Activated CD4-positive, alpha-beta T cell treated with anti-CD3 and anti-CD28 coated beads, Interleukin-2, Interleukin-4, amounts not matched to agents 100 ng/mL and 50 ng/mL, durations not matched to agents 16 hours and 8 hours (primary cell): Measurements from ENCODE around the gene GON4L.
A peak's percentile ranks its signal among the peaks of the same experiment; 100 is the strongest.
"Not testable (repeated sequence)": the region's sequence is repeated elsewhere in the genome, so short reads cannot be mapped to it uniquely, and the experiment has no call there.

Source experiments
- DNase-seq: peaks from one replicate; pipeline ENCODE4 v3.0.0-alpha.2; 2020; ENCODE audit warnings: low spot score

GON4L gene

DNA sequence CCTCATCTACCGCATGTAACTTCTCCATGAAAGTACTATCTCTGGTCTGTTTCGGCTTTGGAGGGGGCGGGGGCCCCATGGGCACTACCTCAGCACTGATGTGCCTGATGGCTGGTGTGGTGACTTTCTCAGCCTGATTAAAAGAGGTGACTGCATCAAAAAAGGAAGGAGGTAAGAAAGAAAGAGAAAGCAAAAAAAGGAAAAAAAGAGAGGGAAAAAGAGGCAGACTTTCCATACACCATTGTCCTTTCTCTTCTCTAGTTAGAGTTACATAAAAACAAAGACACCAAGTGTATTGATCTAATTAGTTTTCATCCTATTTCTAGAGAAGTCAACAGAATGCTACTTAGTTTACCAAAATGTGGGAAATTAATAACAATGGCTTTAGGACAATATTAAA is 43.3 kb downstream of the GON4L start:
- no peak for DNase-seq

DNA sequence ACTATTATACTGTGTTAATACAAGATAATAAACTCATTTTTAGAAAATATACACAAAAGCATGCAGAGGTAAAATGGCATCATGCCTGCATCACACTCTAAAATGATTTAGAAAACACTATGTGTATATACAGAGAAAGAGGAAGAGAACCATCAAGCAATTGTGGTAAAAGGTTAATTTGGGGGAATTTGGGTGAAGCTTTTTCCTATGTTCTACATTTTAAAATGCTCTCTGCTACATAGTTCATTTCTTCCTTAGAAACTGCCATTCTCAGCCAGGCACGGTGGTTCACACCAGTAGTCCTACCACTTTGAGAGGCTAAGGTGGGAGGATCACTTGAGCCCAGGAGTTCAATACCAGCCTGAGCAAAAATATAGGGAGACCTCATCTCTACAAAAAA is 44.1 kb downstream of the GON4L start:
- DNase-seq: no peak

DNA sequence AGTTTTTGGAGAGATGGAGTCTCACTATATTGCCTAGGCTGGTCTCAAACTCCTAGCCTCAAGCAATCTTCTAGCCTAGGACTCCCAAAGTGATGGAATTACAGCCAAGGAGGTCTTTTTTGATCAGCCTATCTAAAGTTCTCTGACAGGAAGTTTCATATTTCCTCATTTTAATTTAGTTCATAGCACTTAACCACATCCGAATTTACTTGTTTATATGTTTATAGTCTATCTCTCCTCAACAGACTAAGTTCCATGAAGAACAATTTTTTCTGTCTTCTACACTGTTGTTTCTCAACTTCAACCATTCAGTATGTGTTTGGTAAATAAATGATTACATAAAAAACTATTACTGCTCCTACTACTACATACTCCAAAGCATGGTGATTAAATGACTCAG is 47.9 kb downstream of the GON4L start:
- DNase-seq: no peak

DNA sequence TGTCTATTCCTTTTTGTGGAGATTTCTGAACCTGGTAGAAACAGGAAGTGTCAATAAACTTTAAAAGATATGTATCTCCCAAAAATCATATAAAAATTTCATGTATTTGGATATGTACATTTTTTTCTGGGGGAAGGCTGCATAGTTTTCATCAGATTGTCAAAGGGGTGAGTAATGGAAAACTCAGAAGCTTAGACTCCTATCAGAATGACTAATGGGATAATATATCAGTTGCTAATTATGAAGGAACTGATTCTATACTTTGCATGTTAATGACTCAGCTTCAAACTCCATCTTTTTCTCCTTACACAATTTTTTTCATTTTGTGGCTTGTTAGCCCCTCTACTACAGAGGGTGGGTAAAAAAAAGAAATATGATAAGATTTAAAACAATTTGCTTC is 55.9 kb downstream of the GON4L start:
- DNase-seq: no peak

DNA sequence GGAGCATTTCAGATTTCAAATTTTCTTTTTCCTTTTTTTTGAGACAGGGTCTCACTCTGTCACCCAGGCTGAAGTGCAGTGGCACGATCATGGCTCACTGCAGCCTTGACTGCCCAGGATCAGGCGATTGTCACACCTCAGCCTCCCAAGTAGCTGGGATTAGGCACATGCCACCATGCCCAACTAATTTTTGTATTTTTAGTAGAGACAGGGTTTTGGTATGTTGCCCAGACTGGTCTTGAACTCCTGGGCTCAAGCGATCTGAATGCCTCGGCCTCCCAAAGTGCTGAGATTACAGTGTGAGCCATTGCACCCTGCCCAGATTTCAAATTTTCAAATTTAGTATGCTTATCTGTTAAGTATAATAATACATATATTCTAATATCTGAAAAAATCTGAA is 61.4 kb downstream of the GON4L start:
- not testable (repeated sequence) for DNase-seq

DNA sequence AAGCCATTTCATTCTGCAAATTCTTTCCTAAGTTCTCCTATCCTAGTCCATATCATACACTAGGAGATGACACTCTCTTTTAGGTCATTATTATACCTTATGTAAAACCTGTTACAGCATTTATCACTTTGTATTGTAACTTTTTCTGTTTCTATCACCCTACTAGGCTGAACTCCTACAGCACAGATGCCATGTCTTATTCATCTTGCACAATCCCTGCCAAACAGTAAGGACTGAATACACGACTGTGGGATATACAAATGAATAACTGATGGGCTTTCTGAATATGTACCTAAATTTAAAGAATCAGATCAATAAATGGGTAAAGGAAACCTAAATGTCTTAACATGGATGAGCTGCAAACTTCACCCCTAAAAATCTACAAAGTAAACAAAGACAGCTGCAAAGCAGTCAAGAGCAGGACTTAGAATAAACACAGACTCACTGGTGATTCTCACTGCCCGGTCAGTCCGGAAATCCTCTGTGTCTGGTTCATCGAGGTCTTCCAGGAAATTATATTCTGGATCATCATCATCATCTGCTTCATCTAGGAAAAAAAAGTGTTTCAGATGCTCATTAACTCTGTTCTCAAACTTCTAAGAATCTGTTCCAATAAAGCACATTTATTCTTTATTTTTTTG is 62.3 kb downstream of the GON4L start:
- no peak for DNase-seq

DNA sequence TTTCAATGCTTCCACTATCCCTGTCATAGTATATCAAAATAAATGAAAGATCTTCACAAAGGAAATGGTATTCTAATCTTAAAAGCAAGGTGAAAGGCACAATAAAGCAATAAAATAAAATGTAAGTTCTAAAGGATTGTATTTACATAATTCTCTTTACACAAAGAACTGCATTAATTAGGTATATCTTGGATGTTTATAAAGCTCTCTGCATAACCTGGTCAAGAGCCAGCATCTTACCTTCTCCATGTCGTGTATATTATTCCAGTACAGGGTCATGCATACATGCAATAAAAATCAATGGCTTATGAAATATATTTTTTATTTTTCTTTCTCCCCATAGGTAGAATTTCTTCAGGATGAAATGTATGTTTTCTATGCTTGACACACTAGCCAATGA is 63.8 kb downstream of the GON4L start:
- no peak for DNase-seq

DNA sequence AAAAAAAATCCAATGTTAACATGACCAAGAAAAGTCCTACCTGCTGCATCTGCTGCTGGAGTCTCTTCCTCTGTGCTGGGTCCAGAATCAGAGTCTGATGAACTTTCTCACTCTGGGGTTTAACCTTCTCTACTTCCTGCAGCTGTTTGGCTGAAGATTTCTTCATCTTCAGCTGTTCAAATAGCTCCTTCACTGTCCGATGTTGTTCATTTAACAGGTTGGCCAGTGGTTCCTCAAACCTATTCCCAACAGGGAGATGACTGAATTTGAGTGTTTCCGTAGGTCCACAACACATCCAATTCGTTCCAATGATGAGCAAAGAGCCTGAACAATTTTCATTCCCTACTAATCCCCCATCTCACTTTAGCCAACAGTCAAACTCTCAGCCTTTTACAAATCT is 79.4 kb downstream of the GON4L start:
- DNase-seq: no peak

GRCh38 chr1:155776414-155776813 is 80.6 kb downstream of the GON4L start:
- peak; percentile 13 for DNase-seq

GRCh38 chr1:155773221-155773620 is 83.8 kb downstream of the GON4L start:
- DNase-seq: no peak

GRCh38 chr1:155769257-155769656 is 87.8 kb downstream of the GON4L start:
- no peak for DNase-seq

GRCh38 chr1:155767399-155767989 is 89.5 kb downstream of the GON4L start:
- not testable (repeated sequence) for DNase-seq

DNA sequence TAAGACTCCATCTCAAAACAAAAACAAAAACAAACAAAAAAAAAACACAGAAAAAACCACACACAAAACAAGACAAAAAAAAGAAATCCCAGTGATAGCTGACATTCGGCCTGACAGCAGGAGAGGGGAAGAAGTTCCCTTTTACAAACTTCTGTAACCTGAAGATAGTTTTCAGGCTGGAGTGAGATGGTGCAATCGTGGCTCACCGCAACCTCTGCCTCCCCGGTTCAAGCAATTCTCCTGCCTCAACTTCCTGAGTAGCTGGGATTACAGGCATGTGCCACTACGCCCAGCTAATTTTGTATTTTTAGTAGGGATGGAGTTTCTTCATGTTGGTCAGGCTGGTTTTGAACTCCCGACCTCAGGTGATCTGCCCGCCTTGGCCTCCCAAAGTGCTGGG is 93.0 kb downstream of the GON4L start:
- not testable (repeated sequence) for DNase-seq

DNA sequence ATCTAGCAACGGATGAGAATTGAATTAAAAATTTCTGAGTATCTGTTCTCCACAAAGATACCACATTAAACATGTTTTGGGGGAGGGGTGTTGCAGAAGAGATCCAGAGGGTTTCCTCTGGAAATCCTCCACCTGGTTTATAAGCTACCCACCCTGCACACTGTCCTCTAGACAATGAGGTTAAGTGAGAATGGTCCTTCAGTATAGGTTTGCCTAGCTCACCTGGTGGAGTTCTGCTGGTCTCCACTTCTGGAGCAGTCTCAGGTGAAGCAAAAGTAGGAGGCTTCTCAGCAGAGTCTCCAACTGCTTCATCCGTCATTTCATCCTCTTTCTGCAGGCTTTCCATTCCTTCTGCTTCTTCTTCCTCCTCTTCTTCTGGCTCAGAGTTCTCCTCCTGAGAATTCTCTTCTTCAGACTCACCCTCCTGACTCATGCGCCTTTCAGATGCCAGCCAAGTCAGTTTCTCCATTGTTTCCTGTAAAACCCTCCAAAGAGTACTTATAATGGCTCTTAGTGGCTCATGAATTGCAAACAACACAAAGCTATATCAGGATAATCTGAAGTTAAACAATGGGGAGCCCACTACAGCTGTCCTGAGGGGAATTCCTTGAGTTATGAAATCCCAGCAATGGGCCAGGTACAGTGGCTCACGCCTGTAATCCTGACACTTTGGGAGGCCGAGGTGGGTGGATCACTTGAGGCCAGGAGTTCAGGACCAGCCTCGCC is 93.8 kb downstream of the GON4L start:
- not testable (repeated sequence) for DNase-seq

DNA sequence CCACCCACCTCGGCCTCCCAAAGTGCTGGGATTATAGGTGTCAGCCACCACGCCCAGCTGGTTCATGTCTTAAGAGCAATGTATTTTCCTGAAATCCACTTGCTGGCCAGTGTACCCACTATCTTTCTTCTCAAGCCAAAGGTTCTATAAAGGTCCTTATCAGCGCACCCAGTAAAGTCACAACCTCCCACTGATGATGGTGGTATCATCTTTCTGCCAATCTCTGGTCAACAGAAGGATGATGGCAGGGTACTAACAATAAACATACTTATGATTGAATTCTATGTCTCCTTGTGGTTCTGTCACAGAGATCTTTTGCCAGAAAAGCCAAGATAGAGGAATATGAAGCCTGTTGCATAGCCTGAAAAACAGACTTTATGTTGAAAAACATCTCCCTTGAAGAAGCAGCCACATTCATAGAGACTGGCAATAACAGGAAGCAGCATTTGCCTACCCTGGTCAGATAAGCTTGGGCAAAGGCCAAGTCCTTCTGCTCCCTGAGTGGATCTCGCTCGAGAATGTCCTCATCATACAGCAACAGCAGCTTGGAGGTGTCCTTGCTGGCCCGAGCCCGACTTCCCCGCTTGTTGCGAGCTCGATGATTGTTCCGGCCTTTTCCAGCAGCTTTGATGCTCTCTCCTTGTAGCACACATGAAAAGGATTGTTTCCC is 95.1 kb downstream of the GON4L start:
- DNase-seq: no peak

GRCh38 chr1:155760751-155761475 is 96.1 kb downstream of the GON4L start:
- no peak for DNase-seq

DNA sequence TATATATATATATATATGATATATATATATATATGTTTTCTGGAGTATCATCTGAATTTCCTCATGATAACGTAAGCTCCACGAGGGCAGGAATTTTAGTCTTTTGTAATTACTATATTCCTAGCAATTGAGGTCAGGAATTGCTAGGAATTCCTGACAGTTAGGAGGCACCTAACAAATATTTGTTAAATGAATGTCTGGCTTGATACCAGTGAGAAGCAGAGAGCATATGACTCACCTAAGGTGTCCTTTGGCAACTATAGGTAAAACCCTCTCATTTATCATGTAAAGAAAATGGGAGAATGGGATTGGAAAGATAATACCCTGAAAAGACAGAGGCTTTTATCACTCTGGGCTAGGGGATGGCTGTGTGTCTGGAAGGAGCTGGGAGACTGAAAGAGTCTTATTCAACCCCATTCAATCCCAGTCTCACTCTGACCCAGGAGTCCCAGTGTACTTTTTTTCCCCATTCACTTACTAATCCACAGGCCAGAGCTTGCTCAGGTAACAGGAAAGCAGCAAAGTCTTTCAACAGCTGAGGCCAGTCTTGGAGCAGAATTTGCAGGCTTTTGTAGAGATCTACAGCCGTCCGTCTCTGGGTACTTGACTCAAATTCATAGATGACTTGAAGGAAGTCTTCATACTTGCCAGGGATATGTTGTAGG is 96.9 kb downstream of the GON4L start:
- no peak for DNase-seq

GRCh38 chr1:155759017-155759416 is 98.0 kb downstream of the GON4L start:
- not testable (repeated sequence) for DNase-seq

DNA sequence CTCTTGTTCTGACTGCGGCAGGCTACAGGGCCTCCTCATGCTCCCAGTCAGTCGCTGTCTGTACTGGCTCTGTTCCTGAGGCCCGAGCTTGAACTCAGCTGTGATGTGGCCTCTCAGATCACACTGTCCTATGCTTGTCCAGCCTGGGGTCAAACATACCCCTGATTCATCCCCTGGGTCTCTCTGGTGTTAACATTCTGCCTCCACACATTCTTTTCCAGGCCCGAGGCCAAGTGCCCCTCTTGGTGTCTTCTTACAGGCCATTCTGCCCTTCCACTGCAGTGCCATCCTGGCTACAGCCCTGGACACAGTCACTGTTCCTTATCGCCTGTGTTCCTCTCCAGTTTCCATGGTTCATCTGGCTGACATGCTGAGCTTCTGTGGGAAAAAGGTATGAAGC is 108.9 kb downstream of the GON4L start:
- DNase-seq: not testable (repeated sequence)

GRCh38 chr1:155747586-155747985 is 109.4 kb downstream of the GON4L start:
- not testable (repeated sequence) for DNase-seq
